Measurements from ENCODE around the gene PDIA4. TPM values are rescaled to one million over a fixed set of nuclear protein-coding genes. Genes with fewer than 3 reads are reported as not detected.
"Not testable (repeated sequence)": the region's sequence is repeated elsewhere in the genome, so short reads cannot be mapped to it uniquely, and the experiment has no call there.

PDIA4 gene
- total RNA-seq = 38.5 TPM
- long read RNA-seq, transcript PDIA4-201 (10 exons, 2,903 nt) = major isoform, 80 of 116 reads
- long read RNA-seq, partial matches to known transcripts = 27 of 116 reads
- long read RNA-seq, other reads (novel, unspliced or antisense) = 8 of 116 reads

- peak; percentile 100 for DNase-seq (ENCODE audit: low spot score)
- intact Hi-C loops (cut with DNase I) = loop anchor here (2.0 to 5.0 kb wide), 3 partner anchors 36 to 331 kb away; partner anchors contain the start of genes CUL1 and ZNF786
Measured at GRCh38 chr7:149028346-149029109, at the start of gene PDIA4. Gene PDIA4 (minus strand): TSS chr7:149028505. CDS start chr7:149028408, 97 bp downstream.

- DNase-seq (ENCODE audit: low spot score) = no peak
- intact Hi-C loops (cut with DNase I) = no loop called here
Measured at GRCh38 chr7:149077594-149077993, 49.3 kb upstream of the PDIA4 start.

- DNase-seq (ENCODE audit: low spot score) = peak; percentile 36
- intact Hi-C loops (cut with DNase I) = no loop called here
Measured at GRCh38 chr7:149075286-149075685, 47.0 kb upstream of the PDIA4 start.

- no peak for DNase-seq (ENCODE audit: low spot score)
Measured at GRCh38 chr7:149074116-149074885, 46.0 kb upstream of the PDIA4 start.

GRCh38 chr7:149072438-149072775, 44.1 kb upstream of the PDIA4 start:
- DNase-seq (ENCODE audit: low spot score) = peak; percentile 56
- intact Hi-C loops (cut with DNase I) = no loop called here

More at GRCh38 chr7:149074116-149074885, 46.0 kb upstream of the PDIA4 start:
- intact Hi-C loops (cut with DNase I) = no loop called here

GRCh38 chr7:149071641-149072437, 43.5 kb upstream of the PDIA4 start:
- peak; percentile 76 for DNase-seq (ENCODE audit: low spot score)
- intact Hi-C loops (cut with DNase I) = no loop called here

- intact Hi-C loops (cut with DNase I) = no loop called here
- peak; percentile 73 for DNase-seq (ENCODE audit: low spot score)
Measured at GRCh38 chr7:149071182-149071635, 42.9 kb upstream of the PDIA4 start.

GRCh38 chr7:149070372-149071125, 42.2 kb upstream of the PDIA4 start:
- DNase-seq (ENCODE audit: low spot score) = peak; percentile 58
- intact Hi-C loops (cut with DNase I) = no loop called here

- no peak for DNase-seq (ENCODE audit: low spot score)
- intact Hi-C loops (cut with DNase I) = no loop called here
Measured at GRCh38 chr7:149067869-149068268, 39.6 kb upstream of the PDIA4 start.

GRCh38 chr7:149063476-149063875, 35.2 kb upstream of the PDIA4 start:
- no peak for DNase-seq (ENCODE audit: low spot score)
- intact Hi-C loops (cut with DNase I) = no loop called here

- intact Hi-C loops (cut with DNase I); DNase-seq (ENCODE audit: low spot score): not testable (repeated sequence)
Measured at GRCh38 chr7:149062217-149062899, 34.1 kb upstream of the PDIA4 start.

- DNase-seq (ENCODE audit: low spot score) = no peak
- intact Hi-C loops (cut with DNase I) = no loop called here
Measured at GRCh38 chr7:149060156-149060555, 31.9 kb upstream of the PDIA4 start.

- intact Hi-C loops (cut with DNase I) = no loop called here
- DNase-seq (ENCODE audit: low spot score) = no peak
Measured at GRCh38 chr7:149053885-149054284, 25.6 kb upstream of the PDIA4 start.

GRCh38 chr7:149053384-149053783, 25.1 kb upstream of the PDIA4 start:
- no peak for DNase-seq (ENCODE audit: low spot score)
- intact Hi-C loops (cut with DNase I) = no loop called here

- intact Hi-C loops (cut with DNase I) = no loop called here
- no peak for DNase-seq (ENCODE audit: low spot score)
Measured at GRCh38 chr7:149050941-149051340, 22.6 kb upstream of the PDIA4 start.

- intact Hi-C loops (cut with DNase I) = no loop called here
Measured at GRCh38 chr7:149048805-149049204, 20.5 kb upstream of the PDIA4 start.

GRCh38 chr7:149046416-149046815, 18.1 kb upstream of the PDIA4 start:
- intact Hi-C loops (cut with DNase I) = no loop called here
- no peak for DNase-seq (ENCODE audit: low spot score)

More at GRCh38 chr7:149048805-149049204, 20.5 kb upstream of the PDIA4 start:
- no peak for DNase-seq (ENCODE audit: low spot score)

- no peak for DNase-seq (ENCODE audit: low spot score)
- intact Hi-C loops (cut with DNase I) = no loop called here
Measured at GRCh38 chr7:149043936-149044335, 15.6 kb upstream of the PDIA4 start.

Measured in cardiac septum (tissue), 1 donor.